SK-N-SH treated with all-trans-retinoic acid at 6 μM for 48 hours (cell line): ENCODE measurements around the gene TENT5D.

ENCODE experiments used
- SNAI2 ChIP-seq: fragments of 250-450 bp; sonication (Bioruptor Pico); IDR thresholded peaks from 2 replicates; pipeline ENCODE4 v1.5.0; 2020; ENCODE audit warnings: mild to moderate bottlenecking, moderate library complexity
- ZFP3 ChIP-seq: fragments of 250-450 bp; sonication (Bioruptor Pico); IDR thresholded peaks from 2 replicates; pipeline ENCODE4 v1.5.0; 2020; ENCODE audit warnings: mild to moderate bottlenecking, moderate library complexity
- ZFP30 ChIP-seq: fragments of 450-650 bp; formaldehyde crosslinking; IDR thresholded peaks from 2 replicates; pipeline ENCODE4 v1.5.0; 2022; ENCODE audit warnings: mild to moderate bottlenecking, moderate library complexity
- ZNF70 ChIP-seq: fragments of 450-650 bp; formaldehyde crosslinking; IDR thresholded peaks from 2 replicates; pipeline ENCODE4 v1.5.0; 2020; ENCODE audit warnings: mild to moderate bottlenecking, moderate library complexity
- TF ChIP-seq, protein P1 (sequence below): fragments of 250-450 bp; sonication (Bioruptor Pico); IDR thresholded peaks from 2 replicates; pipeline ENCODE4 v1.8.0; 2021; ENCODE audit warnings: low read depth, mild to moderate bottlenecking, moderate library complexity, borderline replicate concordance

DNA sequence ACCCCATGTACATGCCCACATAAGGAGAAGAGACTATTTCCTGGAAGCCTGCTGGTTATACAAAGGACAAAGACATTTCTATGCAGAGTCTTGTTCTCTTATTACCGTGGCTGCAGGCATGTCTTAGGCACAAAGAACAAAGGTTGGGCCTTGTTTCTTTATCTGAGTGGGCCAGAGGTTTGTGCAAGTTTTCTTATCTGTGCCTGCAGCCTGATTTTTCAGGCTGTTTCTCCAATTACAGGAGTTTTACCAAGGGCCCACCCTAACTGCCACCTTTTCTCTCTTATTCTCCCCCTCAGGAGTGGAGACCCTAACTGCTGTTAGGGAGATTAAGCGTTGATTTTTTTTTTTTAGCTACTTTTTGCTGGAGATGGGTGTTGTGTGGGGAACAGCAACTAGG is 3.5 kb downstream of the TENT5D start:
- TF ChIP-seq, protein P1, sequence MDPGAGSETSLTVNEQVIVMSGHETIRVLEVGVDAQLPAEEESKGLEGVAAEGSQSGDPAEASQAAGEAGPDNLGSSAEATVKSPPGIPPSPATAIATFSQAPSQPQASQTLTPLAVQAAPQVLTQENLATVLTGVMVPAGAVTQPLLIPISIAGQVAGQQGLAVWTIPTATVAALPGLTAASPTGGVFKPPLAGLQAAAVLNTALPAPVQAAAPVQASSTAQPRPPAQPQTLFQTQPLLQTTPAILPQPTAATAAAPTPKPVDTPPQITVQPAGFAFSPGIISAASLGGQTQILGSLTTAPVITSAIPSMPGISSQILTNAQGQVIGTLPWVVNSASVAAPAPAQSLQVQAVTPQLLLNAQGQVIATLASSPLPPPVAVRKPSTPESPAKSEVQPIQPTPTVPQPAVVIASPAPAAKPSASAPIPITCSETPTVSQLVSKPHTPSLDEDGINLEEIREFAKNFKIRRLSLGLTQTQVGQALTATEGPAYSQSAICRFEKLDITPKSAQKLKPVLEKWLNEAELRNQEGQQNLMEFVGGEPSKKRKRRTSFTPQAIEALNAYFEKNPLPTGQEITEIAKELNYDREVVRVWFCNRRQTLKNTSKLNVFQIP: no peak
- TF ChIP-seq ZFP3 (CRISPR knock-in tag): no peak
- no peak for TF ChIP-seq SNAI2 (CRISPR knock-in tag)
- no peak for TF ChIP-seq ZNF70 (CRISPR knock-in tag)
- TF ChIP-seq ZFP30 (CRISPR knock-in tag): no peak
